ENCODE data around the gene ZBTB16. TPM values are rescaled to one million over a fixed set of nuclear protein-coding genes. Genes with fewer than 3 reads are reported as not detected.

Gene ZBTB16
- total and polyA plus RNA-seq, 8 donors: 7.9 to 318 (median 55.3) TPM

- Histone ChIP-seq H3K27me3 (no peaks in the 10 kb centered on the region), H3K9me3 (no peaks in the 10 kb centered on the region), H3K4me1 (peaks cover 8 to 26% (median 19%) of the 10 kb centered on the region in 4 donors), H3K36me3 (no peaks in the 10 kb centered on the region), H3K4me3 (peak overlapping the region; percentile 37 to 42 (median 40)), H3K27ac (peak overlapping the region; percentile 22 to 77 (median 58))
- TF ChIP-seq POLR2A (IDR thresholded peaks at IDR 0.05) (no peak), POLR2AphosphoS5 (IDR thresholded peaks at IDR 0.05) (peak in 1 of 3 donors; percentile 86), EP300 (IDR thresholded peaks at IDR 0.05) (no peak)
- TF ChIP-seq, protein P1, sequence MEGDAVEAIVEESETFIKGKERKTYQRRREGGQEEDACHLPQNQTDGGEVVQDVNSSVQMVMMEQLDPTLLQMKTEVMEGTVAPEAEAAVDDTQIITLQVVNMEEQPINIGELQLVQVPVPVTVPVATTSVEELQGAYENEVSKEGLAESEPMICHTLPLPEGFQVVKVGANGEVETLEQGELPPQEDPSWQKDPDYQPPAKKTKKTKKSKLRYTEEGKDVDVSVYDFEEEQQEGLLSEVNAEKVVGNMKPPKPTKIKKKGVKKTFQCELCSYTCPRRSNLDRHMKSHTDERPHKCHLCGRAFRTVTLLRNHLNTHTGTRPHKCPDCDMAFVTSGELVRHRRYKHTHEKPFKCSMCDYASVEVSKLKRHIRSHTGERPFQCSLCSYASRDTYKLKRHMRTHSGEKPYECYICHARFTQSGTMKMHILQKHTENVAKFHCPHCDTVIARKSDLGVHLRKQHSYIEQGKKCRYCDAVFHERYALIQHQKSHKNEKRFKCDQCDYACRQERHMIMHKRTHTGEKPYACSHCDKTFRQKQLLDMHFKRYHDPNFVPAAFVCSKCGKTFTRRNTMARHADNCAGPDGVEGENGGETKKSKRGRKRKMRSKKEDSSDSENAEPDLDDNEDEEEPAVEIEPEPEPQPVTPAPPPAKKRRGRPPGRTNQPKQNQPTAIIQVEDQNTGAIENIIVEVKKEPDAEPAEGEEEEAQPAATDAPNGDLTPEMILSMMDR (IDR thresholded peaks at IDR 0.05): peak in 5 of 7 experiments; percentile 64 to 88 (median 85)
- DNase-seq: peak; percentile 89 to 92
- WGBS, 5 donors: 2 to 5% (median 4%) methylated on average over 17 to 37 of the region's 37 CpGs
- intact Hi-C loops (cut with DNase I; ENCODE audit: low total_unique reads): no loop called here
Measured at GRCh38 chr11:114036147-114036811, 23.2 kb upstream of the ZBTB16 start.

DNA sequence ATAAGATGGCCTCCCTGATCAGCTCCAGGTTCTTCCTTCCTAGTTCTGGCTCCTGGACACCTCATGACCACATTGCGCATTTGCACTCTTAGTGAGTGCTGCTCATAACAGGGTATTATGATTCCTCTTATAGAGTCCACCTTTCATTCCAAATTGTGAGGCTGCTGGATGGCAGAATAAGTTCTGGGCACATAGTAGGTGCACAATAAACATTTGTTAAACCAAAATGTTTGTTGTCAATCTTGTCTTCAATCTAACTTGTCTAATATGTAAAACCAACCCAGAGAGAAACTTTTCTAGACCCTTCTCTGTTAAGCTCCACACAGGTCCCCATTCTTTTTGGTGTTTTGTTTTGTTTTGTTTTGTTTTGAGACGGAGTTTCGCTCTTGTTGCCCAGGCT is 22.6 kb upstream of the ZBTB16 start:
- 84 to 95% (median 87%) methylated on average over 3 of the region's 3 CpGs for WGBS, 5 donors
- H3K27me3 ChIP-seq: no peaks in the 10 kb centered on the region
- H3K4me3 ChIP-seq: peak overlapping the region in 1 of 4 donors; percentile 40
- DNase-seq: no peak
- intact Hi-C loops (cut with DNase I; ENCODE audit: low total_unique reads): no loop called here
- H3K27ac ChIP-seq: peak overlapping the region in 3 of 5 donors; percentile 58 to 77 (median 71)
- H3K9me3 ChIP-seq: no peaks in the 10 kb centered on the region
- H3K4me1 ChIP-seq: peaks cover 8 to 26% (median 19%) of the 10 kb centered on the region in 4 donors
- TF ChIP-seq POLR2A (IDR thresholded peaks at IDR 0.05) (no peak), EP300 (IDR thresholded peaks at IDR 0.05) (no peak), POLR2AphosphoS5 (IDR thresholded peaks at IDR 0.05) (no peak)
- TF ChIP-seq, protein P1 (IDR thresholded peaks at IDR 0.05): no peak
- no peaks in the 10 kb centered on the region for H3K36me3 ChIP-seq

DNA sequence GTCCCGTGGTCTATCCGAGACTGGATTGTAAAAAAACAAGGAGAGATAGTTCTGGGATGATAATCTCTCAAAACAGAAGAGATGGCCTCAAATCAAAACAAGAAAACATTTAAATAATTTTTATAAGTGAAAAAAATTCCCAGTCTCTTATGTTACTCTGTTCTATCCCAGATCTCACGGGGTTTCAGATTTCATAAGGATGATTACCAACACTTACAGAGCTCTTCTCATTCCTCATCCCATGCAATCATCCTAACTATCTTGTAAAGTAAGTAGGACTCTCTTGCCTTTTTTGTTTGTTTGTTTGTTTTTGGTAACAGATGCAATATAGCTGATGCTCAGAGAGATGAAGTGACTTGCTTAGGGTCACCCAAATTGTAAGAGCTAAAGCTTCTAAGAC is 20.0 kb upstream of the ZBTB16 start:
- H3K36me3 ChIP-seq: no peaks in the 10 kb centered on the region
- WGBS, 5 donors: 87 to 96% (median 90%) methylated on average over 3 of the region's 3 CpGs
- no peak overlapping the region for H3K27ac ChIP-seq
- H3K27me3 ChIP-seq: no peaks in the 10 kb centered on the region
- intact Hi-C loops (cut with DNase I; ENCODE audit: low total_unique reads): no loop called here
- no peak for DNase-seq
- peaks cover 8 to 26% (median 19%) of the 10 kb centered on the region in 4 donors for H3K4me1 ChIP-seq
- no peak overlapping the region for H3K4me3 ChIP-seq
- TF ChIP-seq EP300 (IDR thresholded peaks at IDR 0.05): no peak
- no peak for TF ChIP-seq POLR2AphosphoS5 (IDR thresholded peaks at IDR 0.05)
- no peak for TF ChIP-seq POLR2A (IDR thresholded peaks at IDR 0.05)
- TF ChIP-seq, protein P1 (IDR thresholded peaks at IDR 0.05): no peak
- no peaks in the 10 kb centered on the region for H3K9me3 ChIP-seq

DNA sequence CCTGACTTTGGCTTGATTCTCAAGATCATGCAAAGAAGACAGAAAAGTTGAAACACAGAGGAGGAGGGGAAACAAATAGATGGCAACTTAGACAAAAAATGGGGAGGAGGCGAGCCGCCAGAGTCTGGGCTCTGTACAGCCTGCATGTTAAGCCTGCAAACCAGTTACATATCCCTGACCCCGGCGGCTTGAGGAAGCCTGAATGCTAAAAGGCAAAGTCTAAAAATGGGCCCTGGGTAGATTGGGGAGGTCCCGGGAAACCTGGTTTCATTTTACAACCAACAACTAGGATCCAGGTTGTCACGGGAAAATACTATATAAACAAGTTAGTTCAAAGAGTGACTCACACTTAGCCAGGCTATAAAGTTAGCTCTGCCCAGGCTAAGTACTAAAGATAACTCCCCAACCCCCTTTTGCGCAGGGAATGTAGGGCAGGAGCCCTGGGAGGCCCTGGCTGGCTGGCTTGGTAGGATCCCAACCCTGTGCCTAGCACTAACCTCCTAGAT is 18.8 kb upstream of the ZBTB16 start:
- DNase-seq: peak; percentile 46 to 70

More for the DNA sequence above, 18.8 kb upstream of the ZBTB16 start:
- H3K36me3 ChIP-seq: no peaks in the 10 kb centered on the region
- no peaks in the 10 kb centered on the region for H3K27me3 ChIP-seq
- TF ChIP-seq, protein P1 (IDR thresholded peaks at IDR 0.05): no peak
- peak in 2 of 3 donors; percentile 14 to 22 for TF ChIP-seq POLR2AphosphoS5 (IDR thresholded peaks at IDR 0.05)
- intact Hi-C loops (cut with DNase I; ENCODE audit: low total_unique reads): no loop called here
- H3K4me3 ChIP-seq: no peak overlapping the region
- H3K9me3 ChIP-seq: no peaks in the 10 kb centered on the region
- peaks cover 8 to 24% (median 18%) of the 10 kb centered on the region in 4 donors for H3K4me1 ChIP-seq
- WGBS, 5 donors: 47 to 71% (median 56%) methylated on average over 7 of the region's 7 CpGs
- H3K27ac ChIP-seq: peak overlapping the region; percentile 22 to 56 (median 39)

All from stomach (tissue), 9 donors.